Mesendoderm (in vitro differentiated cells): ENCODE data around the gene SMAD9.

Experiments used
- DNase-seq: peaks from one replicate; pipeline ENCODE4 v3.0.0; 2013
- H2AK5ac ChIP-seq: 2 replicates; pipeline ENCODE4 v1.6.1; 2013; ENCODE audit warnings: low read length, inconsistent platforms
- H2BK120ac ChIP-seq: 2 replicates; pipeline ENCODE4 v1.6.1; 2013; ENCODE audit warnings: low read depth, mild to moderate bottlenecking, low read length, moderate library complexity, mixed read lengths
- H2BK15ac ChIP-seq: replicated peaks from 2 replicates; pipeline ENCODE4 v1.6.1; 2013; ENCODE audit warnings: low read depth, mild to moderate bottlenecking, moderate library complexity
- H2BK5ac ChIP-seq: 2 replicates; pipeline ENCODE4 v1.6.1; 2013; ENCODE audit warnings: low read length, inconsistent platforms
- H3K18ac ChIP-seq: 2 replicates; pipeline ENCODE4 v1.6.1; 2013; ENCODE audit warnings: mild to moderate bottlenecking, low read length, mixed read lengths
- H3K23ac ChIP-seq: one replicate; pipeline ENCODE4 v1.6.1; 2013; ENCODE audit warnings: low read length
- H3K27ac ChIP-seq: 2 replicates; pipeline ENCODE4 v1.5.1; 2013; ENCODE audit warnings: low read depth, mild to moderate bottlenecking, inconsistent platforms, low read length, moderate library complexity
- H3K27me3 ChIP-seq: 2 replicates; pipeline ENCODE4 v1.6.1; 2013; ENCODE audit warnings: low read length, control low read depth, mild to moderate bottlenecking, inconsistent platforms; ENCODE audit not compliant: insufficient read depth, poor library complexity
- H3K36me3 ChIP-seq: 2 replicates; pipeline ENCODE4 v1.6.1; 2013; ENCODE audit warnings: low read length, inconsistent platforms; ENCODE audit not compliant: control insufficient read depth, insufficient read depth
- H3K4ac ChIP-seq: one replicate; pipeline ENCODE4 v1.6.1; 2013; ENCODE audit warnings: low read depth, mild to moderate bottlenecking, low read length, moderate library complexity
- H3K4me1 ChIP-seq: 2 replicates; pipeline ENCODE4 v1.6.1; 2013; ENCODE audit warnings: low read depth, low read length, inconsistent platforms; ENCODE audit not compliant: control insufficient read depth
- H3K4me2 ChIP-seq: 2 replicates; pipeline ENCODE4 v1.6.1; 2013; ENCODE audit warnings: low read length
- H3K4me3 ChIP-seq: 2 replicates; pipeline ENCODE4 v1.5.1; 2013; ENCODE audit warnings: mild to moderate bottlenecking, low read length
- H3K56ac ChIP-seq: one replicate; pipeline ENCODE4 v1.6.1; 2013; ENCODE audit warnings: low read length
- H3K79me1 ChIP-seq: 2 replicates; pipeline ENCODE4 v1.6.1; 2013; ENCODE audit warnings: low read length, inconsistent platforms
- H3K79me2 ChIP-seq: 2 replicates; pipeline ENCODE4 v1.6.1; 2013; ENCODE audit warnings: mild to moderate bottlenecking, low read length; ENCODE audit not compliant: control insufficient read depth, insufficient read depth
- H3K9ac ChIP-seq: 2 replicates; pipeline ENCODE4 v1.6.1; 2013; ENCODE audit warnings: low read length, inconsistent platforms
- H4K5ac ChIP-seq: one replicate; pipeline ENCODE4 v1.6.1; 2013; ENCODE audit warnings: low read length
- H4K8ac ChIP-seq: one replicate; pipeline ENCODE4 v1.6.1; 2013; ENCODE audit warnings: low read depth, mild to moderate bottlenecking, control low read depth, low read length, moderate library complexity
- WGBS: extraction: QIAGEN DNeasy Blood & Tissue Kit; methylation state at CpG from one replicate; pipeline ENCODE4 v1.1.7; 2013; ENCODE audit warnings: low lambda C conversion rate, missing lambda C conversion rate; ENCODE audit not compliant: insufficient coverage; ENCODE audit errors: extremely low coverage; 5-methylcytosine and 5-hydroxymethylcytosine counted together

The SMAD9 gene

GRCh38 chr13:36915106-36915505 lies 4.9 kb downstream of the SMAD9 start:
- Histone ChIP-seq H2AK5ac (no peak overlapping the region), H2BK120ac (no peak overlapping the region), H3K18ac (no peak overlapping the region), H3K4me1 (peaks cover 2% of the 10 kb centered on the region), H3K36me3 (no peaks in the 10 kb centered on the region), H2BK15ac (no peak overlapping the region), H3K27me3 (no peaks in the 10 kb centered on the region), H3K79me2 (no peaks in the 10 kb centered on the region), H3K56ac (no peak overlapping the region), H2BK5ac (no peak overlapping the region), H3K79me1 (peaks cover 2% of the 10 kb centered on the region), H3K4me3 (no peak overlapping the region), H3K4me2 (no peak overlapping the region), H3K9ac (no peak overlapping the region), H3K23ac (no peak overlapping the region), H3K27ac (no peak overlapping the region), H3K4ac (no peak overlapping the region), H4K5ac (no peak overlapping the region), H4K8ac (no peak overlapping the region)
- peak; percentile 25 for DNase-seq
- no CpG with 5 or more reads among the region's 5 CpGs for WGBS

DNA sequence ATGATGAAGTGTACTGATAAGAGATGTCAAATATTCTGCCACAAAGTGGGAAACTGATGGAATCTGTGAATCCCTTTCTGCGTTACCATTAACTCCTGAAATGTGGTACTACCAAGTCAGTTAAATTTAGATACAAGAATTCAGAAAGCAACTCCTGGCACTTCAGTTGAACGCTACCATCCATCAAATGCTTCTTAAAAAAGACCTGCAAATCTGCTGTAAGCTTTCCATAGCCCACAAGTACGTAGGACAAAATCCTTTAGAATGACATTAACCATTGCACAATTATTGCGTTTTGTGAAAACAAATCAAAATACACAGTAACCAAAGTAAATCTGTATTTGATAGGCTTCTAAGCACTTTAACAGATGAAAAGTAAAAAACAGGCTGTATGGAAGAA lies 5.4 kb downstream of the SMAD9 start:
- no peak overlapping the region for H4K5ac ChIP-seq
- no peak overlapping the region for H3K23ac ChIP-seq
- no peak overlapping the region for H2AK5ac ChIP-seq
- H3K56ac ChIP-seq, result no peak overlapping the region
- H3K18ac ChIP-seq, result no peak overlapping the region
- H3K9ac ChIP-seq, result no peak overlapping the region
- no peak for DNase-seq
- H3K79me1 ChIP-seq, result peaks cover 2% of the 10 kb centered on the region
- H3K4me1 ChIP-seq, result peaks cover 2% of the 10 kb centered on the region
- H3K27me3 ChIP-seq, result no peaks in the 10 kb centered on the region
- no peak overlapping the region for H4K8ac ChIP-seq
- no peak overlapping the region for H3K27ac ChIP-seq
- H3K4me2 ChIP-seq, result no peak overlapping the region
- H2BK15ac ChIP-seq, result no peak overlapping the region
- WGBS, result no CpG with 5 or more reads among the region's 4 CpGs
- H2BK120ac ChIP-seq, result no peak overlapping the region
- no peak overlapping the region for H3K4ac ChIP-seq
- no peak overlapping the region for H2BK5ac ChIP-seq
- H3K79me2 ChIP-seq, result no peaks in the 10 kb centered on the region
- H3K36me3 ChIP-seq, result no peaks in the 10 kb centered on the region
- no peak overlapping the region for H3K4me3 ChIP-seq

GRCh38 chr13:36913463-36913862 lies 6.6 kb downstream of the SMAD9 start:
- no peak overlapping the region for H2BK15ac ChIP-seq
- no peak overlapping the region for H3K4me3 ChIP-seq
- no peak overlapping the region for H3K23ac ChIP-seq
- H4K5ac ChIP-seq, result no peak overlapping the region
- no peak overlapping the region for H3K4me2 ChIP-seq
- no peaks in the 10 kb centered on the region for H3K79me2 ChIP-seq
- no peak overlapping the region for H2AK5ac ChIP-seq
- no peaks in the 10 kb centered on the region for H3K36me3 ChIP-seq
- peaks cover 2% of the 10 kb centered on the region for H3K79me1 ChIP-seq
- H3K18ac ChIP-seq, result no peak overlapping the region
- H2BK120ac ChIP-seq, result no peak overlapping the region
- no peak overlapping the region for H3K56ac ChIP-seq
- H3K4ac ChIP-seq, result no peak overlapping the region
- no peaks in the 10 kb centered on the region for H3K4me1 ChIP-seq
- no peaks in the 10 kb centered on the region for H3K27me3 ChIP-seq
- H3K27ac ChIP-seq, result no peak overlapping the region
- no peak overlapping the region for H3K9ac ChIP-seq
- H2BK5ac ChIP-seq, result no peak overlapping the region
- H4K8ac ChIP-seq, result no peak overlapping the region
- no peak for DNase-seq

DNA sequence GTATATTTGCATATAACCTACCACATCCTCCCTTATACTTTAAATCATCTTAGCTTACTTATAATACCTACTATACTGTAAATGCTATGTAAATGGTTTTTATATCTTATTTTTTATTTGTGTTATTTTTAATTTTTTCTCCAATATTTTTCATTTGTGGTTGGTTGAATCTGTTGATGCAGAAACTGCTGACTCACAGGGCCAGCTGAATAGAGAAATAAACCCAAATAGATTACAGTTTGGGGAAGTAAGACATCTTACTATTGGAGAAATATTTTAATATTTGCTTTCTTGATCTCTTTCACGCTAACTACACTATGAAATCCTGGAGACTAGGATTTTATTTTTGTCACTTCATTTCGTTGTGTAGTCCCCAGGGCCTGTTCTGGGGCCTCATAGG lies 7.1 kb downstream of the SMAD9 start:
- no peaks in the 10 kb centered on the region for H3K4me1 ChIP-seq
- no peak overlapping the region for H3K56ac ChIP-seq
- H2AK5ac ChIP-seq, result no peak overlapping the region
- no peak overlapping the region for H2BK120ac ChIP-seq
- no CpG with 5 or more reads among the region's 2 CpGs for WGBS
- H3K4ac ChIP-seq, result no peak overlapping the region
- H3K4me2 ChIP-seq, result no peak overlapping the region
- no peaks in the 10 kb centered on the region for H3K79me2 ChIP-seq
- no peaks in the 10 kb centered on the region for H3K36me3 ChIP-seq
- H4K8ac ChIP-seq, result no peak overlapping the region
- no peak overlapping the region for H3K23ac ChIP-seq
- no peak overlapping the region for H3K18ac ChIP-seq
- H3K4me3 ChIP-seq, result no peak overlapping the region
- no peak overlapping the region for H2BK5ac ChIP-seq
- no peak overlapping the region for H3K27ac ChIP-seq
- H3K27me3 ChIP-seq, result no peaks in the 10 kb centered on the region
- no peak for DNase-seq
- no peak overlapping the region for H4K5ac ChIP-seq
- H3K9ac ChIP-seq, result no peak overlapping the region
- no peak overlapping the region for H2BK15ac ChIP-seq
- H3K79me1 ChIP-seq, result peaks cover 2% of the 10 kb centered on the region

DNA sequence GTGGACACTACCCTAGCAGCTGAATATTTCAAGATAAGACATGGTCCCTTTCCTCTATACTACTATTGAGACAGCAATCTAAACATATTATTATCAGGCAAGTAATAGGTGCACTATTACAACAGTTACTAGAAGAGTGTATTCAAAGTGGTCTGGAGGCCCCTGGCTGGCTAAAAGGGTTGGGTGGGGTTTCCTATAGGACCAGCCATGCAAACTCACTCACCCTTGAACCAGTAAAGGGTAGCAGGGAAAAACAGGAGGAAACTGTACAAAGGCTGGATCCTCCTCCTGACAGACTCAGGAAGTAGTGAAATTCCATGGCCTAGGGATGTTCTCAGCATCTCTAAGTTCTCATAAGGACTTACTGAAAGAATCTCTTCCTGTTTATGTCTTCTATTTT lies 7.7 kb downstream of the SMAD9 start:
- Histone ChIP-seq H3K56ac (no peak overlapping the region), H2BK5ac (no peak overlapping the region), H3K4ac (no peak overlapping the region), H3K36me3 (no peaks in the 10 kb centered on the region), H3K79me1 (peaks cover 2% of the 10 kb centered on the region), H3K4me2 (no peak overlapping the region), H2BK15ac (no peak overlapping the region), H3K4me1 (no peaks in the 10 kb centered on the region), H2AK5ac (no peak overlapping the region), H3K27ac (no peak overlapping the region), H4K8ac (no peak overlapping the region), H3K27me3 (no peaks in the 10 kb centered on the region), H4K5ac (no peak overlapping the region), H3K18ac (no peak overlapping the region), H2BK120ac (no peak overlapping the region), H3K79me2 (no peaks in the 10 kb centered on the region), H3K4me3 (no peak overlapping the region), H3K9ac (no peak overlapping the region), H3K23ac (no peak overlapping the region)
- DNase-seq, result no peak

- H3K27ac ChIP-seq, result no peak overlapping the region
- WGBS, result no CpG with 5 or more reads among the region's 1 CpG
- no peaks in the 10 kb centered on the region for H3K4me1 ChIP-seq
- H3K4ac ChIP-seq, result no peak overlapping the region
- H3K9ac ChIP-seq, result no peak overlapping the region
- H3K23ac ChIP-seq, result no peak overlapping the region
- H2BK120ac ChIP-seq, result no peak overlapping the region
- H2AK5ac ChIP-seq, result no peak overlapping the region
- H3K4me2 ChIP-seq, result no peak overlapping the region
- no peak overlapping the region for H3K18ac ChIP-seq
- H2BK15ac ChIP-seq, result no peak overlapping the region
- H3K79me2 ChIP-seq, result no peaks in the 10 kb centered on the region
- no peaks in the 10 kb centered on the region for H3K27me3 ChIP-seq
- H3K36me3 ChIP-seq, result no peaks in the 10 kb centered on the region
- no peaks in the 10 kb centered on the region for H3K79me1 ChIP-seq
- H3K56ac ChIP-seq, result peak overlapping the region; percentile 22
- no peak overlapping the region for H4K8ac ChIP-seq
- no peak overlapping the region for H2BK5ac ChIP-seq
- DNase-seq, result peak; percentile 42
- H3K4me3 ChIP-seq, result no peak overlapping the region
- no peak overlapping the region for H4K5ac ChIP-seq
These were observed 9.5 kb downstream of the SMAD9 start for GRCh38 chr13:36910545-36910944.
